OCI-LY7 (cell line): ENCODE results near the gene MYOCD.

Experiments
- EZH2phosphoT487 ChIP-seq: fragments of 200-600 bp; sonication (generic); IDR thresholded peaks from 2 replicates; pipeline ENCODE4 v1.6.1; 2018; ENCODE audit warnings: low read depth, borderline replicate concordance, mild to moderate bottlenecking, mixed run types, antibody characterized with exemption, low read length, moderate library complexity, mixed read lengths
- TF ChIP-seq, protein P1 (sequence below): fragments of 200-600 bp; sonication (generic); conservative IDR thresholded peaks from 2 replicates; pipeline ENCODE4 v1.5.1; 2014; ENCODE audit warnings: mild to moderate bottlenecking, antibody characterized with exemption, low read length, moderate library complexity, mixed read lengths

DNA sequence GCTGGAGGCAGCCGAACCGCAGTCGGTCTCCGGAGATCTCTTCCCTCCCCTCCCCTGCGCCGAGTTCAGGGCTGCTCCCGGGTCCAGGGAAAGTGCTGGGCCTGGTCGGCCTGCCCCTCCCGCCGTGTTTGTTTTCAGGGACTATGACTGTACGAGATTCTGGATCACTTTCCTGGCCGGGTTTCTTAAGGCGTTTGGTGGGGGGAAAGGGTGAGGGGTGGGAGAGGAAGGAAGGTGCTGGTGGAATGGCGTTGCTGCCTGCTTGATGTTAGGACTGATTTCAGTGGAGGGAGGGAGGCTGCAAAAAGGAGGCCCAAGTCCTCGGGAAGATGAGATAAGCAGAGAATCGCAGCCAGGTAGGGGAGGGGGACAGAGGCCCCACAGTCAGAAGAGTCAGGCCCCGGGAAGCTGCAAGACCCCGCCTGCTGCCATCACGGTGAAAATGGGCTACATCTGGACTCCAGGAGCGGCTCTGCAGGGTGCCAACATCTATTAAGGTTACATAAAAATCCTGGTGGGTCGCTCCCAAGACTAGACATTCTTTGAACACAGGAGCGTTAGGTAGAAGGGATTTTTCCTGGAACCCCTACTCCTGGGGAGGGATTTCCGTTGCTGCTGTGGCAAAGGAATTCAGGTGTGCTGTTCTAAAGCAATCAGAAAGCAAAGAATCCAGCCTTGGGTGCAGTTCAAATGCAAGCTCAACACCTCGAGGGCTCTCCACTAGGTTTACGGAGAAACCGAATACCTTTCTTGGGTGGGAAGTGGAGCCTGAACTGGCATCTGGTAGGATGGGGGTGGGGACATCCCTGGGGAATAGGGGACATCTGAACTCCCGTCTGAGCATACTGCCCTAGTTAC is 124.8 kb downstream of the MYOCD start:
- TF ChIP-seq, protein P1, sequence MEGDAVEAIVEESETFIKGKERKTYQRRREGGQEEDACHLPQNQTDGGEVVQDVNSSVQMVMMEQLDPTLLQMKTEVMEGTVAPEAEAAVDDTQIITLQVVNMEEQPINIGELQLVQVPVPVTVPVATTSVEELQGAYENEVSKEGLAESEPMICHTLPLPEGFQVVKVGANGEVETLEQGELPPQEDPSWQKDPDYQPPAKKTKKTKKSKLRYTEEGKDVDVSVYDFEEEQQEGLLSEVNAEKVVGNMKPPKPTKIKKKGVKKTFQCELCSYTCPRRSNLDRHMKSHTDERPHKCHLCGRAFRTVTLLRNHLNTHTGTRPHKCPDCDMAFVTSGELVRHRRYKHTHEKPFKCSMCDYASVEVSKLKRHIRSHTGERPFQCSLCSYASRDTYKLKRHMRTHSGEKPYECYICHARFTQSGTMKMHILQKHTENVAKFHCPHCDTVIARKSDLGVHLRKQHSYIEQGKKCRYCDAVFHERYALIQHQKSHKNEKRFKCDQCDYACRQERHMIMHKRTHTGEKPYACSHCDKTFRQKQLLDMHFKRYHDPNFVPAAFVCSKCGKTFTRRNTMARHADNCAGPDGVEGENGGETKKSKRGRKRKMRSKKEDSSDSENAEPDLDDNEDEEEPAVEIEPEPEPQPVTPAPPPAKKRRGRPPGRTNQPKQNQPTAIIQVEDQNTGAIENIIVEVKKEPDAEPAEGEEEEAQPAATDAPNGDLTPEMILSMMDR = no peak
- TF ChIP-seq EZH2phosphoT487 = no peak
